Stomach smooth muscle (tissue), 2 donors: ENCODE data around the gene NEDD4L.

Source experiments
- H3K27ac ChIP-seq: one replicate; pipeline ENCODE4 v1.7.0; 2013; ENCODE audit warnings: mild to moderate bottlenecking, low read length, inconsistent platforms
- H3K27me3 ChIP-seq, 2 donors: one replicate each; pipeline ENCODE4 v1.7.0; 2013; ENCODE audit warnings: low read length in 2 of 2; ENCODE audit not compliant: insufficient read depth in 2 of 2, control insufficient read depth in 1 of 2
- H3K36me3 ChIP-seq, 2 donors: one replicate each; pipeline ENCODE4 v1.7.0; 2013; ENCODE audit warnings: low read length in 2 of 2; ENCODE audit not compliant: control insufficient read depth in 2 of 2, insufficient read depth in 2 of 2
- H3K4me1 ChIP-seq: one replicate; pipeline ENCODE4 v1.7.0; 2013; ENCODE audit warnings: low read length; ENCODE audit not compliant: control insufficient read depth, insufficient read depth
- H3K4me3 ChIP-seq, 2 donors: one replicate each; pipeline ENCODE4 v1.7.0; 2013; ENCODE audit warnings: low read length in 2 of 2
- H3K9ac ChIP-seq, 2 donors: one replicate each; pipeline ENCODE4 v1.7.0; 2013; ENCODE audit warnings: low read length in 2 of 2, mild to moderate bottlenecking in 1 of 2
- H3K9me3 ChIP-seq, 2 donors: one replicate each; pipeline ENCODE4 v1.7.0; 2013; ENCODE audit warnings: low read length in 2 of 2; ENCODE audit not compliant: control insufficient read depth in 2 of 2
- donor health status: healthy.
- donor health status: Pancreatic carcinoma.

The NEDD4L gene

GRCh38 chr18:58291131-58291530 is 247.1 kb downstream of the NEDD4L start:
- H3K9ac ChIP-seq = no peak overlapping the region
- H3K36me3 ChIP-seq = no peaks in the 10 kb centered on the region
- no peaks in the 10 kb centered on the region for H3K27me3 ChIP-seq
- no peak overlapping the region for H3K4me3 ChIP-seq
- H3K4me1 ChIP-seq = no peaks in the 10 kb centered on the region
- no peaks in the 10 kb centered on the region for H3K9me3 ChIP-seq
- H3K27ac ChIP-seq = no peak overlapping the region

- H3K4me1 ChIP-seq = no peaks in the 10 kb centered on the region
- no peak overlapping the region for H3K4me3 ChIP-seq
- no peaks in the 10 kb centered on the region for H3K9me3 ChIP-seq
- no peak overlapping the region for H3K27ac ChIP-seq
- H3K27me3 ChIP-seq = no peaks in the 10 kb centered on the region
- H3K36me3 ChIP-seq = no peaks in the 10 kb centered on the region
- no peak overlapping the region for H3K9ac ChIP-seq
Observed at GRCh38 chr18:58292638-58293037, 248.6 kb downstream of the NEDD4L start.

- no peak overlapping the region for H3K9ac ChIP-seq
- H3K4me3 ChIP-seq = no peak overlapping the region
- H3K27ac ChIP-seq = no peak overlapping the region
- H3K36me3 ChIP-seq = no peaks in the 10 kb centered on the region
- H3K4me1 ChIP-seq = no peaks in the 10 kb centered on the region
- H3K27me3 ChIP-seq = no peaks in the 10 kb centered on the region
- no peaks in the 10 kb centered on the region for H3K9me3 ChIP-seq
Observed at GRCh38 chr18:58297198-58297597, 253.2 kb downstream of the NEDD4L start.

- Histone ChIP-seq H3K9ac (no peak overlapping the region), H3K4me3 (no peak overlapping the region), H3K9me3 (no peaks in the 10 kb centered on the region), H3K27me3 (no peaks in the 10 kb centered on the region), H3K4me1 (no peaks in the 10 kb centered on the region), H3K27ac (no peak overlapping the region), H3K36me3 (no peaks in the 10 kb centered on the region)
Observed at GRCh38 chr18:58298251-58299134, 254.5 kb downstream of the NEDD4L start.

- Histone ChIP-seq H3K4me3 (no peak overlapping the region), H3K36me3 (no peaks in the 10 kb centered on the region), H3K27me3 (no peaks in the 10 kb centered on the region), H3K4me1 (no peaks in the 10 kb centered on the region), H3K9me3 (no peaks in the 10 kb centered on the region), H3K9ac (no peak overlapping the region), H3K27ac (no peak overlapping the region)
Observed at GRCh38 chr18:58299135-58299473, 255.1 kb downstream of the NEDD4L start.

GRCh38 chr18:58299936-58300335 is 255.9 kb downstream of the NEDD4L start:
- H3K27me3 ChIP-seq = no peaks in the 10 kb centered on the region
- no peaks in the 10 kb centered on the region for H3K9me3 ChIP-seq
- H3K27ac ChIP-seq = no peak overlapping the region
- no peaks in the 10 kb centered on the region for H3K36me3 ChIP-seq
- H3K9ac ChIP-seq = no peak overlapping the region
- no peak overlapping the region for H3K4me3 ChIP-seq
- no peaks in the 10 kb centered on the region for H3K4me1 ChIP-seq

GRCh38 chr18:58300867-58301266 is 256.8 kb downstream of the NEDD4L start:
- no peaks in the 10 kb centered on the region for H3K27me3 ChIP-seq
- H3K27ac ChIP-seq = no peak overlapping the region
- H3K9me3 ChIP-seq = peaks cover 0 to 7% of the 10 kb centered on the region in 2 donors

GRCh38 chr18:58302811-58303210 is 258.8 kb downstream of the NEDD4L start:
- H3K27ac ChIP-seq = no peak overlapping the region
- no peaks in the 10 kb centered on the region for H3K36me3 ChIP-seq
- peaks cover 0 to 7% of the 10 kb centered on the region in 2 donors for H3K9me3 ChIP-seq
- H3K4me3 ChIP-seq = no peak overlapping the region
- no peaks in the 10 kb centered on the region for H3K4me1 ChIP-seq
- H3K27me3 ChIP-seq = no peaks in the 10 kb centered on the region
- no peak overlapping the region for H3K9ac ChIP-seq

More at GRCh38 chr18:58300867-58301266, 256.8 kb downstream of the NEDD4L start:
- Histone ChIP-seq H3K9ac (no peak overlapping the region), H3K36me3 (no peaks in the 10 kb centered on the region), H3K4me1 (no peaks in the 10 kb centered on the region), H3K4me3 (no peak overlapping the region)

- Histone ChIP-seq H3K36me3 (no peaks in the 10 kb centered on the region), H3K9ac (no peak overlapping the region), H3K27me3 (no peaks in the 10 kb centered on the region), H3K9me3 (peaks cover 0 to 7% of the 10 kb centered on the region in 2 donors), H3K27ac (no peak overlapping the region), H3K4me3 (no peak overlapping the region), H3K4me1 (no peaks in the 10 kb centered on the region)
Observed at GRCh38 chr18:58303363-58303762, 259.3 kb downstream of the NEDD4L start.

GRCh38 chr18:58305792-58306191 is 261.8 kb downstream of the NEDD4L start:
- peaks cover 7% of the 10 kb centered on the region for H3K4me1 ChIP-seq
- H3K9me3 ChIP-seq = peaks cover 0 to 7% of the 10 kb centered on the region in 2 donors

GRCh38 chr18:58307441-58307840 is 263.4 kb downstream of the NEDD4L start:
- no peak overlapping the region for H3K27ac ChIP-seq
- no peak overlapping the region for H3K9ac ChIP-seq
- no peaks in the 10 kb centered on the region for H3K36me3 ChIP-seq
- H3K27me3 ChIP-seq = no peaks in the 10 kb centered on the region
- peaks cover 7% of the 10 kb centered on the region for H3K4me1 ChIP-seq
- H3K4me3 ChIP-seq = no peak overlapping the region
- H3K9me3 ChIP-seq = peaks cover 0 to 7% of the 10 kb centered on the region in 2 donors

More at GRCh38 chr18:58305792-58306191, 261.8 kb downstream of the NEDD4L start:
- Histone ChIP-seq H3K36me3 (no peaks in the 10 kb centered on the region), H3K9ac (no peak overlapping the region), H3K27me3 (no peaks in the 10 kb centered on the region), H3K4me3 (no peak overlapping the region), H3K27ac (no peak overlapping the region)
